NCI-H2171 treated with DMSO at 0.1 percent for 48 hours (cell line): Measurements from ENCODE around the gene HORMAD2.
"Not testable (repeated sequence)": the region's sequence is repeated elsewhere in the genome, so short reads cannot be mapped to it uniquely, and the experiment has no call there.

ENCODE experiments used
- DNase-seq: peaks from one replicate; lab custom pipeline; 2025; lab: John Stamatoyannopoulos, UW

Gene HORMAD2

DNA sequence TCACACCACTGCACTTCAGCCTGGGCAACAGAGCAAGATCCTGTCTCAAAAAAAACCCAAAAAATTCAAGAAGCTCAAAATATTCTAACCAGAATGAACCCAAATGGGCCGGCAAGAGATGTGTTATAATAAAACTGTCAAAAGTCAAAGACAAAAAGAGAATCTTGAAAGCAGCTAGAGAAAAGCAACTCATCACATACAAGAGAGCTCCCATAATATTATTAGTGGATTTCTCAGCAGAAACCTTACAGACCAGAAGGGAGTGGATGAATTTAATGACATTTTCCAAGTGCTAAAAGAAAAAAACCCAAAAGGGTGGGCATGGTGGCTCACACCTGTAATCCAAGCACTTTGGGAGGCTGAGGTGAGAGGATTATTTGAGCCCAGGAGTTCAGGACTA lies 22.9 kb upstream of the HORMAD2 start:
- DNase-seq = no peak

DNA sequence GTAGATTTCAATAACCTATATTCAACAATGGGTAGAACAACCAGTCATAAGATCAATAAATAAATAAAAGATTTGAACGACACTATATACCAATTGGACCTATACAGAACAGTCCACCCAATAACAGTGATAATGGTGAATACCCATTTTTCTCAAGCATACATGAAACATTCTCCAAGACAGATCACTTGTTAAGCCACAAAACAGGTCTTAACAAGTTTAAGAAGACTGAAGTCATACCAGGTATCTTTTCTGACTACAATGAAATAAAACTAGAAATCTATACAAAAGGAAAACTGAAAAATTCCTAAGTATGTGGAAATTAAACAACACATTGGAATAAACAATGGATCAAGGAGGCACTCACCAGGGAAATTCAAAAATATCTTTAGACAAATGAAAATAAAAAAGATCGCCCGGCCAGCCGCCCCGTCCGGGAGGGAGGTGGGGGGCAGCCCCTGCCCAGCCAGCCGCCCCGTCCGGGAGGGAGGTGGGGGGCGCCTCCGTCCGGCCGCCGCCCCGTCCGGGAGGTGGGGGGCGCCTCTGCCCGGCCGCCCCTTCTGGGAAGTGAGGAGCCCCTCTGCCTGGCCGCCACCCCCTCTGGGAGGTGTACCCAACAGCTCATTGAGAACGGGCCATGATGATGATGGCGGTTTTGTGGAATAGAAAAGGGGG lies 20.8 kb upstream of the HORMAD2 start:
- DNase-seq = not testable (repeated sequence)

DNA sequence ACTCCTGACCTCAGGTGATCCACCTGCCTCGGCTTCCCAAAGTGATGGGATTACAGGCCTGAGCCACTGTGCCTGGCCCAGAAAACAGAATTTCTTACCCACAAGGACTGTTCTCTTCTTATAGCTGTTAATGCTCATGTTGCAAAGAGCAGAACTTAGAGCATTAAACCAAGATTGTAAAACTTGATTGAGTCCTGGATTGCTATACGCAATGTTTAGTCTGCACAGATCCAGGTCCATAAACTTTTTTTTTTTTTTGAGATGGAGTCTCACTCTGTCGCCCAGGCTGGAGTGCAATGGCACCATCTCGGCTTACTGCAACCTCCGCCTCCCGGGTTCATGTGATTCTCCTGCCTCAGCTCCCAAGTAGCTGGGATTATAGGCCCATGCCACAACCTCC lies 19.2 kb upstream of the HORMAD2 start:
- not testable (repeated sequence) for DNase-seq

DNA sequence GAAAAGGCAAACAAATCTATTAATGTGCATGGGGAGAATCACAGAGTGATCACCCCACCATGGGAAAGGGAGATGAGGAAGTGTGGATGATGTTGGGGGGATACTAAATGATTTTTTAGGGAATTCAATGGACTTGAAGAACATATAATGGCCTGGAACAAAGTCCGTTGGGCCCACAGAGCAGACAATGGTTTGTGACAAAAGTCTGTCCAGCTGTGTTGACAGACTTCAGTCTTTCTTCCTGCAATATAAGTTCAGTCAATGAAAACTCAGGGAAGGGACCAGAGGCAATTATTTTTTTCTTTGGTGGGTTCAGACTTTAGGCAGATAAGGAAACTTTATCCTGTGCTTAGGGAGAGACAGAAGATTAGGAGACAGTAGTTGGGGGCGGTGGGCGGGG lies 18.0 kb upstream of the HORMAD2 start:
- no peak for DNase-seq

DNA sequence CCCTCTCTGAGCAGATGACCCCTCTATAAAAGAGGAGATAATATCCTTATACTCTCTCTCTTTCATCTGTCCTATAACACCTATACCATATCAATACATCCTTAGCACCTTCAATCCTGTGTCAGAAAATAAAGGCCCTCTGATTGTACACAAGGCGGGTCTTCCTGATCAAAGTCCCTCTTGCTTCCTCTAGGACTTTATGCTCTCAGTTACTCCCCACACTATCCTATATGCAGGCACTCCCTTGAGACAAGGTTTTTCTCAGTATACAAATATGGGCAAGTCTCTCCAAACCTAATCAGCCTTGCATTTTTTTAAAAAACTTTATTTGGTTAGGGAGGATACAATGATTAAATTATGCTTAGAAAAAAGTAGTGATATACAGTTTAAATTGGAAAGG lies 17.3 kb upstream of the HORMAD2 start:
- DNase-seq = no peak

DNA sequence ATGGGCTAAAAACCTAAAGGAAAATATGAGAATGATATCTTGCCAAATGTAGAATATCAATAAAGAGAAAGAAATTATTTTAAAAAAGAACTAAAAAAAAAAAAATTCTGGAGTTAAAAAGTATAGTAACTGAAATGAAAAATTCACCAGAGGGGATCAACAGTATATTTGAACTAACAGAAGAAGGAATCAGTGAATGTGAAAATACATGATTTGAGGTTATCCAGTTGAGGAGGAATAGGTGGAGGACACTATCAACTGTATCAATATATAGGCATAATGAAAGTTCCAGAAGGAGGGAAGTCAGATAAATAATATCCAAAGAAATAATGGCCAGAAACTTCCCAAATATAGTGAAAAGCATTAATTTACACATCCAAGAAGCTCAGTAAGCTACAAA lies 16.1 kb upstream of the HORMAD2 start:
- no peak for DNase-seq

DNA sequence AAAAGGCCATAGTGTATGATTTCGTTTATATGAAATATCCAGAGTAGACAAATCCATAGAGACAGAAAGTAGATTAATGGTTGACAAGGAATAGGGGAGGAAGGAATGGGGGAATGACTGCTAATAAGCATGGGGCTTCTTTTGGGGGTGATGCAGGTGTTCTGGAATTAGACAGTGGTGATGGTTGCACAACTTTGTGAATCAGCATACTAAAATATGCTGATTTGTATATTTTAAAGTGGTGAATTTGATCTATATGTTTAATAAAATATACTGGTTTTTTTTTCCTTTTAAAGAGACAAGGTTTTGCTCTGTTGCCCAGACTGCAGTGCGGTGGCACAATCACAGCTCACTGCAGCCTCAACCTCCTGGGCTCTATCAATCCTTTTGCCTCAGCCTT lies 6.5 kb upstream of the HORMAD2 start:
- DNase-seq = no peak

DNA sequence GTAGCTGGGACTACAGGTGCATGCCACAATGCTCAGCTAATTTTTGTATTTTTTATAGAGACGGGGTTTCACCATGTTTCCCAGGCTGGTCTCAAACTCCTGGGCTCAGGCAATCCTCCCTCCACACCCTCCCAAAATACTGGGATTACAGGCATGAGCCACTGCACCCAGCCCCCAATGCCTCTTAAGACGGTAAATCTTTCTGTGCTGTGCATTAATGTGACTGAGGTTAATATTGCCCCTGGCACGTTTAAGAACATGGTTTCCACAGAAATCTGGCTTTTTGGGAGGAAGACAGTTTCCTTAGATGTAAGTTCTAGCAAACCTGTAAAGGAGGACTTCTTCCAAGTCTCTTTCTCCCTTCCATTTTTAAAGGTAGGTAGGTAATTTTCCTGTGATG lies 6.1 kb upstream of the HORMAD2 start:
- DNase-seq = no peak

DNA sequence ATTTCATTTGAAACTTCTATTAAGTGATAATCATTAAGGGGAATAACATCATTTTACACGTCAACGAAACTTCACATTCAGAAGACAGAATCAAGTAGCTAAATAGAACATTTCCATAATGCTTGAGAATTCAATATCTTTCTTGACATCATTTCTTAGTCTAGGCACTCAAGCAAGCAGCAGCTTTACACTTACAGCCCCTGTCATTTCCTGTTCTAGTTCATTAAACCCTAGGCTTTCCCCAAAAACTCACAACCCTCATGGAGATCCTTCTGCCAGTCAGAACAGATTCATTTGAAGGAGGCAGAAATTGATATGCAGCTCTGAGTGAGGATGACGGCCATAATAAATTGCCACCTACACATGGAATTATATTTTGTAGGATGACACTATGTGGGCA lies 5.3 kb upstream of the HORMAD2 start:
- DNase-seq = no peak

DNA sequence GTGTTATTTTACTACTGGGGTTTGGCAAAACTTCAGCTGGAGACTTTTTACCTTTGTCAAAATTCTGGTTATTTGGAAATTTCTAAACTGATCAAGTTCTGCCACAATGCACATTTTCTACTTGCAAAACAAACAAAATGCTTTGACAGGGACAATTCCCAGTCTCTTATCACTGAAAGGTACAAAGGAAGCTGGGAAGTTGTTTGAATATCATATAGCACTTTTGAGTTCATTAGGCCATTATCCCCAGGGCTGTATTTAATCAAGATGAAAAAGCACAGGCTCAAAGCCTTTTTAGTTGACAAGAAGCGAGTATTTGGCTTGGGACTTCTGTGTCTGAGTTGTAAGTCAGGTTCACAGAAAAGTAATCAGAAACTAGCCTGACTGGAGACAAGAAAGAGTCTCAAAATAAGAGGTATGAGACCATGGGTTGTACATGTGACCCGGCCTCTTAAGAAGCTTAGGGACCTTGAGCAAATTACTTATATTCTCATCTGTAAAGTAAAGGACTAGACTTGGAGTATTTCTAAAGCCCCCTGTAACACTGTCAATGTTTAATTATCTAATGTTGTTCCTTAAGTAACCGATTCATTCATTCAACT lies 2.9 kb upstream of the HORMAD2 start:
- DNase-seq = no peak

DNA sequence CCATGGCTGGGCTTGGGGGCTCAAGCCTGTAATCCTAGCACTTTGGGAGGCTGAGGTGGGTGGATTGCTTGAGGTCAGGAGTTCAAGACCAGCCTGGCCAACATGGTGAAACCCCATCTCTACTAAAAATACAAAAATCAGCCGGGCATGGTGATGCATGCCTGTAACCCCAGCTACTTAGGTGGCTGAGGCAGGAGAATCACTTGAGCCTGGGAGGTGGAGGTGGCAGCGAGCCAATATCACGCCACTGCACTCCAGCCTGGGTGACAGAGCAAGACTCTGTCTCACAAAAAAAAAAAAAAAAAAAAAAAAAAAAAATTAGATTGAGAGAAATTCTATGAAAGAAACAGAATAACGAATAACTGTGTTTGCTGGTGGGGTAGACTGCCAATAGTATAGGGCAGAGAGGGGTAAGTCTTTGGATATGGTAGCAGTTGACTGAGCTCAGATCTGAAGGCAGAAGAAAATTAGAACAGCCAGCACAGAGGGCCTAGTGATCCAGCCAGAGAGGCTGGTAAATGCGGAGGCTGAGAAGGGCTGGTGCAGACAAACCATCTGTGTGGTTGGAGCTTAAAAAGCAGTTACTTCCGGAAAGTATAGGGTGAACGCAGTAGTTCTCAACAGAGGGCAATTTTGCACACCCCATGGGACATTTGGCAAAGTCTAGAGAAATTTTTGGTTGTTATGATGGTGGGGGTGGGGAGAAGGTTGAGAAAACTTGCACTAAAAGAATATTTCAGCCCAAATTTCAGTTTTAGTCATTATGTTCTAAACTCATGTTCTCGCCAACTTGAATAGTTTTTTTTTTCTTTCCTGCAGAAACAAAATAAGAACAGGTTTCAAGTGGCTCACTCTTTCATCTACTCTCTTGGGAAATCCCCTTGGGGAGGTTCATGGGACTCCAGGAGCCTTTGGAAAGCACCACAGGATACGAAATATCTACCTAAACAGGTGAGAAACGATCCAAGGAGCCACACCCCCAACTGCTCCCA lies 1.6 kb upstream of the HORMAD2 start:
- DNase-seq = peak; percentile 91

DNA sequence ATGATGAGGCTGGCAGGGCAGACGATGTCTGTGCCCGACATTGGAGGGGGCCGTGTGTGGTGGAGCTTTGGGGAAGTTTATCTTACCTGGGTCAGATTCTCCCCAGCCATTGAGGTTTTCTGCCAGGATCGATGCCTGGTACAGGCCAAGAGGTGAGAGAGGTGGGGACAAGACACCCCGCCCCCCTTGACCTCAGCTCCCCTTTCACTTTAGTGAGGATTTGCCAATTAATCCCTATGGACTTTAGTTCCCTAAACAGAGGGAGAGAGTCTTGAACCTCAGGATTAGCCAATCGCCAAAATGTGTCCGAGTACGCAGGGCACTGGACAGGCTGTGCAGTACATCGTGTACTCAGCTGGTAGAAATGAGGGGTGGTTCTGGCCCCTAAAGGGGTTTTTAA lies 541 bp downstream of the HORMAD2 start:
- no peak for DNase-seq

DNA sequence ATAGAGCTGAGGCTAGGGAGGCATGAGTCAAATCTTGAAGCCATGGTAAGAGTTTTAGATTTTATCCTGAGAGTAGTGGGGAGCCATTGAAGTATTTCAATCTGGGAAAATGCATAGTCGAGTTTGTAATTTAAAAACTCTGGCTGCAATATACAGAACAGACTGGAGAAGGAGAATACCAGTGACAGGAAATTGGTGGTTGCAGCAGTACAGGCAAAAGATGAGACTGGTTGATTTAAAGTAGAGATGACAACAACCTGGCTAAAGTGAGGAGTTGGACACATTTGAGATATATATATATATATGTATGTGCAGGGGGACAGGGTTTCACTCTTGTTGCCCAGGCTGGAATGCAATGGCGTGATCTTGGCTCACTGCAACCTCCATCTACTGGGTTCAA lies 6.2 kb downstream of the HORMAD2 start:
- no peak for DNase-seq

DNA sequence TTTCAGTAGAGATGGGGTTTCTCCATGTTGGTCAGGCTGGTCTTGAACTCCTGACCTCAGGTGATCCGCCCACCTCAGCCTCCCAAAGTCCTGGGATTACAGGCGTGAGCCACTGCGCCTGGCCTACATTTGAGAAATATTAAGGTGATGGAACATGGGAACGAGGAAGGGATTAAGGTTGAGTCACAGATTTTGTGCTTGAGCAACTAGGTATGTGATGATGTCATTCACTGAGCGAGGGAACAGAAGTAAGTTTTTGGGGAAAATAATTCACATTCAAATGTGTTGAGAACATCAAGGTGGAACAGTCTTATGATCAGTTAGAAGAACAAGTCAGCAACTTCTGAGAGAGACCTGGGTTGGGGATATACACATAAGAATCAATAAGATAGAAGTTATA lies 6.8 kb downstream of the HORMAD2 start:
- DNase-seq = not testable (repeated sequence)

DNA sequence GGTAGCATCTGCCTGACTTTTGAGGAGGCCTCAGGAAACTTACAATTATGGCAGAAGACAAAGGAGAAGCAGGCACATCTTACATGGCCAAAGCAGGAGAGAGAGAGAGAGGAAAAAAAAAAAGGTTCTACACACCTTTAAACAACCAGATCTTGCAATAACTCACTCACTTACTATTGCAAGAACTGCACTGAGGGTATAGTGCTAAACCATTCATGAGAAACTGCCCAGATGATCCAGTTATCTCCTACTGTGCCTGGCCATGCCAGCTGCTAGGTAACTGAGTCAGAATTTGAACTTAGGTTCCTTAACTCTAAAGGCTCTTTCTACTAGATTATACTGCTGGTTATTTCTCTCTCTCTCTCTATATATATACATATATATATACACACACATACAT lies 7.3 kb downstream of the HORMAD2 start:
- DNase-seq = no peak

DNA sequence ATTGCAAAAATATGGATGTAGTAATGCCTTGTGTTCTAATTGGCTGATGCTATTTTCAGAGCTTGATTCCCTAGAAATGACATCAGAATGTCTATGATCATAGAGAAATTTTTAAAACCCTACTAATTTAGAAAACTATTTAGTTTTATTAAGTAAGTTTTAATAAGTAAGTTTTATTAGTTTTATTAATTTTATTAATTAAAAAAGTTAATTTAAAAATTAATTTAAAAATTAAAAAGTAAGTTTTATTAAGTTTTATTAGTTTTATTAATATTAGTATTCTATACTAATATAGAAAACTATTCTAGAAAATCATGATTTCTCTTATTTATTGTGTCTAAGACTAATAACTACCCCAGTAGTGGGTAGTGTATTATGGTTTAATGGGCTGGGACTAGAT lies 8.2 kb downstream of the HORMAD2 start:
- no peak for DNase-seq

DNA sequence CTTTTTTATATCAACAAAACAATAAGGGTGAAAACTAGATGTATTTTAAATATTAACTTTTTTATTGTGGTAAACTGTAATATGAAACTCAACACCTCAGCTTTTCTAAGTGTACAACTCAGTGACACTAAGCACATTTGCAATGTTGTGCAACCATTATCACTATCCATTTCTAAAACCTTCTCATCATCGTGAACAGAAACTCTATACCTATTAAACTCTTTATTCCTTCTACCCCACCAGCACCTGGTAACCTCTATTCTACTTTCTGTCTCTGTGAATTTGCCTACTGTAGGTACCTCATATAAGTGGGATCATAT lies 9.4 kb downstream of the HORMAD2 start:
- no peak for DNase-seq

DNA sequence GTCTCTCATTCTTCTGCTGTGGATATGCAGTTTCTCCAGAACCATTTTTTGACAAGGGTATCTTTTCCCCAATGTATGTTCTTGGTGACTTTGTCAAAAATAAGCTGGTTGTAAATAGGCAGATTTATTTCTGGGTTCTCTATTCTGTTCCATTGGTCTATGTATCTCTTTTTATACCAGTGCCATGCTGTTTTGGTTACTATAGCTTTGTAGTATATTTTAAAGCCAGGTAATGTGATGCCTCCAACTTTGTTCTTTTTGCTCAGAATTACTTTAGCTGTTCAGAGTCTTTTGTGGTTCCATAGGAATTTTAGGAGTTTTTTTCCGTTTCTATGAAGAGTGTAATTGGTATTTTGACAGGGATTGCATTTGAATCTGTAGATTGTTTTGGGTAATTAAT lies 12.4 kb downstream of the HORMAD2 start:
- no peak for DNase-seq

DNA sequence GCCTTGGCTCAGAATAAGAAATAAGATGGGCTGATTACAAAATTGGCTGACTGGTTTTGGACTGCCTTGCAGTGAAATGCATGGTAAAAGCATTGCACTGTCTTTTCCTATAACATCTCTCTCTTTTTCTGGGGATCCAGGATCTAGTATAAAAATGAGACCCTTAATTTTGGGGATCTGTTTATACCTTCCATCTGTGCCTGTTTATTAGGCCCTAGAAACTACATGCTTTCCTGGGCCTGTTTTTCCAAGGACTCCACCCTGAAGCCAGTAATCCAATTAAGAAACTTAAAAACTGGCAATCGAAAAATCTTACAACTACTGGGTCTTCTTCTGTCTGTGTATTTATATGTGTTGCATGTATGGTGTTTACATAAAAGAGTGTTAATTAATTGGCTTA lies 14.5 kb downstream of the HORMAD2 start:
- DNase-seq = no peak

DNA sequence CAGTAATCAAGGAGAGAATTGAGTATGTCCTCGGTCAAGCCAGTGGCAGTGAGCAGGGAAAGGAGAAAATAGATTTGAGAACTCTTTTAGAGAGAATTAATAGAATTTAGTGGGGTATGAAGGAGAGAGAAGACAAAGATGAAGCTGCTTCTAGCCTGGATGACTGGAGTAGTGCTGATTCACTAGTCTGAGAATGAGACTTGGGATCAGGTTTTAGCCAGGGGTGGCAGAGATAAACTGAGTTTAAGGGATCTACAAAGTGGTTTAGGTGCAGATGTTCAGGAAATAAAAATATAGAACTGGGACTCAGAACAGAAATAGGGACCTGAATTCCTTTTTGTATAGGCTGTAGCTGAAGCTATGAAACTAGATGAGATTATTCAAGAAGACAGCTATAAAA lies 17.6 kb downstream of the HORMAD2 start:
- DNase-seq = no peak

DNA sequence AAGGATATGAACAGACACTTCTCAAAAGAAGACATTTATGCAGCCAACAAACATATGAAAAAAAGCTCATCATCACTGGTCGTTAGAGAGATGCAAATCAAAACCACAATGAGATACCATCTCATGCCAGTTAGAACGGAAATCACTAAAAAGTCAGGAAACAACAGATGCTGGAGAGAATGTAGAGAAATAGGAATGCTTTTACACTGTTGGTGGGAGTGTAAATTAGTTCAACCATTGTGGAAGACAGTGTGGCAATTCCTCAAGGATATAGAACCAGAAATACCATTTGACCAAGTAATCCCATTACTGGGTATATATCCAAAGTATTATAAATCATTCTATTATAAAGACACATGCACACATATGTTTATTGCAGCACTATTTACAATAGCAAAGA lies 20.5 kb downstream of the HORMAD2 start:
- DNase-seq = not testable (repeated sequence)

DNA sequence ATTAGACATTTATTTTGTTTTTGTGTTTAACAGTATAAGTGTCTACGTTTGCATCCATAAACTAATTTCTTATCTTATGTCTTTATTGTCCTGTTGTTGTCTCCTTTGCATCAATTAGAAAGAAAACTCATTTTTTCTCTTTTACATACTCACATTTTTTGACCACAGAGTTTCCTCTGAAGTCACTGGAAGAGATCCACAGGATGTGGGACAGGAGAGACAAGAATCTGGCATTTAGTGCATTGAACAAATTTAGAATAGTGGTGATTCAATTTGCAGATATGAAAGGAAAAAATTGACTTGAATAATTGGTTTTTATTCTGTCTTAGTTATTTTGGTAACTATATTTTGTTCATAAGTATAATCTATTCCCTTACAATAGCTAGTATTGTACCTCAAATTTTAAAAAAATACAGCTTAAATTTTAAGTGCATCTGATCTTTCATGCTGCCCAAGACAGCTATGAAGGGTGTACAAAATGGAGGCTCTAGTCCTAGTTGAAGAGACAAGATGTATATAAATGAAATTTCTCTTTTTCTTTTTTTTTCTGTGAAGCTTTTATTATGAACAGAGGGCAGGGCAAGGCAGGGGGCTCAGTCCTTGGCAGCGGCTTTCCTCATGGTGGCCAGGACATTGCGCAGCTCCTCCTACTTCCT lies 24.4 kb downstream of the HORMAD2 start:
- no peak for DNase-seq

DNA sequence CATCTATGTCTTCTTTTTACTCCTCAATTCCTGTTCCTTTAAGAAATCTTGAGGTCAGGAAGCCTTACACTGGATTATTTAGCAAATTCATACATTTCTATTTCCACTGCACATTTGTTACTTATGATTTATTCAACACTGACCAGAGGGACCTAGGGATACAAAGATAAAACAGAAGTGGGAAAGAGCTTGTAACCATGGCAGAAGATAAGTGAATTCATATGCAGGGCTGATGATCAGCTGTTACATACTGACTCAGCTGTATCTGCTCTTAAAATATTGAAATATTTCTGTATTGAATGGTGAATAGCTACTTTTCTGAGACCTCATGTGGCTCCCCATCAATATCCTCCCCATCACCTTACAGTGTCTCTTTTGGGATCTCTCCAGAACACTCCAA lies 25.2 kb downstream of the HORMAD2 start:
- no peak for DNase-seq
